Breast epithelium (tissue), 4 donors: ENCODE data around the gene ALX4. TPM values are rescaled to one million over a fixed set of nuclear protein-coding genes. Genes with fewer than 3 reads are reported as not detected.

Experiments used
- DNase-seq, 2 donors: peaks; one replicate each; pipeline ENCODE4 v3.0.0-alpha.2; 2019; ENCODE audit warnings: low spot score in 2 of 2
- H3K27ac ChIP-seq, 2 donors: fragments of 200-600 bp; sonication (generic) in 1 of 2; one replicate each; pipeline ENCODE4 v1.5.1; 2016 to 2019; ENCODE audit warnings: mild to moderate bottlenecking in 1 of 2
- H3K27me3 ChIP-seq, 2 donors: fragments of 200-600 bp; sonication (generic) in 1 of 2; one replicate each; pipeline versions ENCODE4 v1.5.1 to v1.6.0; 2017 to 2019; ENCODE audit warnings: control low read depth in 1 of 2, mild to moderate bottlenecking in 1 of 2
- H3K36me3 ChIP-seq: fragments of 200-600 bp; one replicate; pipeline ENCODE4 v1.5.1; 2019
- H3K4me1 ChIP-seq, 2 donors: fragments of 200-600 bp; sonication (generic); one replicate each; pipeline ENCODE4 v1.5.1; 2016 to 2019; ENCODE audit warnings: control low read depth in 1 of 2
- H3K4me3 ChIP-seq, 3 donors: fragments of 200-600 bp; sonication (generic); 1 replicate in 2 of 3; 2 replicates in 1 of 3; pipeline ENCODE4 v1.5.1; 2016 to 2019; ENCODE audit warnings: mild to moderate bottlenecking in 3 of 3, moderate library complexity in 2 of 3
- H3K9me3 ChIP-seq, 2 donors: fragments of 200-600 bp; sonication (generic) in 1 of 2; one replicate each; pipeline ENCODE4 v1.5.1; 2016 to 2019; ENCODE audit warnings: control low read depth in 1 of 2
- POLR2A ChIP-seq: fragments of 450-650 bp; IDR thresholded peaks from one replicate; pipeline ENCODE4 v1.6.1; 2016; ENCODE audit warnings: antibody characterized with exemption, mild to moderate bottlenecking, moderate library complexity
- POLR2AphosphoS5 ChIP-seq, 3 donors: sonication (generic); formaldehyde crosslinking; IDR thresholded peaks; one replicate each; pipeline ENCODE4 v1.6.1; 2017; ENCODE audit warnings: antibody characterized with exemption in 3 of 3
- intact Hi-C: fragments of 100-400 bp; cut with DNase I; formaldehyde crosslinking; loops from one replicate; pipeline ENCODE4 v1.15.1; 2023; ENCODE audit warnings: low total_unique reads
- total RNA-seq, 3 donors: library from RNA; depleted of rRNA; stranded (reverse); fragments of >200 nt; gene quantifications; one replicate each; pipeline ENCODE4 v1.1.0, GENCODE V29; 2016
- TF ChIP-seq, protein P1 (sequence below), 3 donors: fragments of 450-650 bp; IDR thresholded peaks; one replicate each; pipeline ENCODE4 v1.5.1; 2016 to 2017; ENCODE audit warnings: antibody characterized with exemption in 3 of 3, mild to moderate bottlenecking in 3 of 3, moderate library complexity in 3 of 3

The ALX4 gene
- total RNA-seq, 3 donors from 2014 or later = under 0.01 to 5.2 (median 1.9) TPM

DNA sequence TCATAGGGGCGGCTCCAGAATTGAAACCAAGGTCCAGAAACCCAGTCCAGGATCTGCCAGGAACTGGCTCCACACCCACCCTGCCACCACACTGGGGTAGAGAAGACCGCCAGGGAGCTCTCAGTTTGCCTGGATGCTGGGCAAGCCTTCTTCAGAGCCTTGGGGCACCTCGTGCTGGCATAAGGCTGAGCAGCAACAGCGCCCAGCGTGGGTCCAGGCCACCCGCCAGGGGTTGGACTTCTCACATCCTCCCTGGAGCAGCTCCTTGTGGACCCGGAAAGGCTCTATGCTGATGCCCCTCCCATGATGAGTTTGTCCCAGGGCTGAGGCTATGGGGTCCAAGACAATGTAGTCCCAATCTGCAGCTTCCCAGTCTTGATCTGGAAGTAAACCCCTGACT is 29.7 kb downstream of the ALX4 start:
- TF ChIP-seq POLR2AphosphoS5 (IDR thresholded peaks at IDR 0.05) (no peak), POLR2A (no peak)
- TF ChIP-seq, protein P1, sequence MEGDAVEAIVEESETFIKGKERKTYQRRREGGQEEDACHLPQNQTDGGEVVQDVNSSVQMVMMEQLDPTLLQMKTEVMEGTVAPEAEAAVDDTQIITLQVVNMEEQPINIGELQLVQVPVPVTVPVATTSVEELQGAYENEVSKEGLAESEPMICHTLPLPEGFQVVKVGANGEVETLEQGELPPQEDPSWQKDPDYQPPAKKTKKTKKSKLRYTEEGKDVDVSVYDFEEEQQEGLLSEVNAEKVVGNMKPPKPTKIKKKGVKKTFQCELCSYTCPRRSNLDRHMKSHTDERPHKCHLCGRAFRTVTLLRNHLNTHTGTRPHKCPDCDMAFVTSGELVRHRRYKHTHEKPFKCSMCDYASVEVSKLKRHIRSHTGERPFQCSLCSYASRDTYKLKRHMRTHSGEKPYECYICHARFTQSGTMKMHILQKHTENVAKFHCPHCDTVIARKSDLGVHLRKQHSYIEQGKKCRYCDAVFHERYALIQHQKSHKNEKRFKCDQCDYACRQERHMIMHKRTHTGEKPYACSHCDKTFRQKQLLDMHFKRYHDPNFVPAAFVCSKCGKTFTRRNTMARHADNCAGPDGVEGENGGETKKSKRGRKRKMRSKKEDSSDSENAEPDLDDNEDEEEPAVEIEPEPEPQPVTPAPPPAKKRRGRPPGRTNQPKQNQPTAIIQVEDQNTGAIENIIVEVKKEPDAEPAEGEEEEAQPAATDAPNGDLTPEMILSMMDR (IDR thresholded peaks at IDR 0.05) = no peak
- no peak overlapping the region for H3K4me3 ChIP-seq
- intact Hi-C loops = loop anchor here (10.0 kb wide), 1 partner anchor 255 kb away; no protein-coding TSS in a partner anchor

DNA sequence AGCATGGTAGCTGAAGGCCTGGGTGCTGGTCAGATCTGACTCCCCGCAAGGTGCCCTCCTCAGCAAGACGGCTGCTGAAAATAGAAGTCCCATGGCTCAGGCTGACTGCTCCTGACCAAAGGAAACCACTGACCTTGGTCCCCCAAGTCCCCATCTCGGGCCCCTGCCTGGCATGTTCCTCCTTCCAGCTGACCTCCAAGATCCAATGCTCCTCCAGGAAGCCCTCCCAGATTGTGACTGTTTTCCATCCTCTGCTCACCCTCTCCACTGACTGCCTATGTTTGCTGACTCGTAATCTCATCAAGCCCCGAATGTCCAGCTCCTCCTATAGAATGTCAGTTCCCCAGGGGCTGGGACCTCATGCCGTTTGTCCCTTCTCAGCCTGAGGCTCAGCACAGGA is 30.5 kb downstream of the ALX4 start:
- Histone ChIP-seq H3K27ac (peak overlapping the region in 1 of 2 donors; percentile 66), H3K27me3 (no peaks in the 10 kb centered on the region), H3K4me1 (no peaks in the 10 kb centered on the region), H3K36me3 (no peaks in the 10 kb centered on the region), H3K4me3 (no peak overlapping the region), H3K9me3 (no peaks in the 10 kb centered on the region)
- TF ChIP-seq, protein P1 (IDR thresholded peaks at IDR 0.05) = no peak
- TF ChIP-seq POLR2A = no peak
- TF ChIP-seq POLR2AphosphoS5 (IDR thresholded peaks at IDR 0.05) = no peak
- intact Hi-C loops = no loop called here
- DNase-seq = no peak

More for the DNA sequence above, 29.7 kb downstream of the ALX4 start:
- Histone ChIP-seq H3K4me1 (no peaks in the 10 kb centered on the region), H3K27ac (peak overlapping the region in 1 of 2 donors; percentile 19), H3K36me3 (no peaks in the 10 kb centered on the region), H3K9me3 (no peaks in the 10 kb centered on the region), H3K27me3 (no peaks in the 10 kb centered on the region)
- DNase-seq = no peak

DNA sequence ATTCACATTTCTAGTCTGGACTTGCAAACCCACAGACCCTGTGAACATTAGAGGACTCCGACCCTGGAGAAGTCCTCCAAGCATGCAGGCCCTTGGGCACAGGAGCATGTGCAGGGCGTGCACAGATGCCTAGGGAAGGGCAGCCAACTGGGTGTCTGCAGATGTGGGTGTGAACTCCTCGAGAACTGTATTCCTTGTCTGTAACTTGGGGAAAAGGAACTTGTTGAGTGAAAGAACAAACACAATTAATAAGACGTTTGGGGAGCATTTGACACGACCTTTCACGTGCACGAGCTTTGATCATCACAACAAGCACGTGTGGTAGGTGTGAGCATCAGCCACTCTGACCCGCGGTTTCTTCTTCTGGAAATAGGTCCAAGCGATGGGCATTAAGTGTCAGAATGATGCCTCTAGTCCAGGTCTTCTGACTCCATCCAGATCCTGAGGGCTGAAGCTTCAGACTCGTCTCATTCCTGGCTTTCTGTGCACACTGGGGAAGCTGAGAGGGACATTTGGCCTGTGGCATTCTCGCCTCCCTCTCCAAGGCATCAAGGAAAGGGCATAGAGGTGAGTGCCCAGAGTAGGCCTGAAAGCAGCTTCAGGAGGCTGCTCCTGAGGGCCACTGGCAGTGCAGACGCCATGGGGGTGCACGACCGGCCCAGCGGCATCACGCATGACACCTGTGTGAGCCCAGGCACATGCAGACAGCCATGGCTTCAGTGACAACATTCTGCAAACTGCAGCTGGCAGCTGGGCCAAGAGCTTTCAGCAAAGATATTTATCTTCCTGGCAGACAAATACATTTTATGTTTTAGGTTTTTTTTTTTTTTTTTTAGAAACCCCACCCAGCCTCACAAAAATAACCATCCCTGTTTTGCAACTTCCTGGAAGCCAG is 32.5 kb downstream of the ALX4 start:
- Histone ChIP-seq H3K27ac (peak overlapping the region in 1 of 2 donors; percentile 66), H3K4me3 (no peak overlapping the region), H3K27me3 (no peaks in the 10 kb centered on the region), H3K9me3 (no peaks in the 10 kb centered on the region), H3K4me1 (no peaks in the 10 kb centered on the region), H3K36me3 (no peaks in the 10 kb centered on the region)
- TF ChIP-seq, protein P1 (IDR thresholded peaks at IDR 0.05) = no peak
- TF ChIP-seq POLR2A (no peak), POLR2AphosphoS5 (IDR thresholded peaks at IDR 0.05) (no peak)
- DNase-seq = no peak
- intact Hi-C loops = no loop called here

DNA sequence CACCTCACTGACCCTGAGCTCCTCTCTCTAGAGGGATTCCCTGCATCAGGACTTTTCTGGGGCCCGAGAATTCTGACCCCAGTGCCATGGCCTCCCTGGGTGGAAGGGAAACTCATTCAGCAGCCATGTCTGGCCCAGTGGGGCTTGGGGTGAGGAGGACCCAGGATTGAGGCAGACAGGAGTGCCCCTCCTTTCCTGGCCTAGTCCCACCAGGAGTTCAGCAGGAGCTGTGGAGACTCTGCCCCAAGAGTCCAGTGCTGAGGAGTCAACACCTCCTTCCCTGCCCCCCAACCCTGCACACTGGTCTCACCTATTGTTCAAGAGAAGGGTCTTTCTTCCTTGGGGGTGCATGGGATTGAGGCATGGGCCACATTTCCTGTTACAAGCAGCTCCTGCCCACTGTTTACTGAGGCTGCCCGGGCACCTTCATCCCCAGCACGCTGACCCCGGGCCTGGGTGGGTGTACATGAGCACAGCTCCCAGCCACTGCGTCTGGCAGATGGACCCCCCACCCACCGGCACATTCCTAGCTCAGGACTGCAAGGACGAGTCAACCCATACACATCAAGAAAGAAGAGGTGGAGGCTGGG is 33.9 kb downstream of the ALX4 start:
- Histone ChIP-seq H3K4me1 (no peaks in the 10 kb centered on the region), H3K27me3 (no peaks in the 10 kb centered on the region), H3K9me3 (no peaks in the 10 kb centered on the region), H3K27ac (no peak overlapping the region), H3K4me3 (no peak overlapping the region), H3K36me3 (no peaks in the 10 kb centered on the region)
- intact Hi-C loops = no loop called here
- TF ChIP-seq POLR2A = no peak
- DNase-seq = no peak

DNA sequence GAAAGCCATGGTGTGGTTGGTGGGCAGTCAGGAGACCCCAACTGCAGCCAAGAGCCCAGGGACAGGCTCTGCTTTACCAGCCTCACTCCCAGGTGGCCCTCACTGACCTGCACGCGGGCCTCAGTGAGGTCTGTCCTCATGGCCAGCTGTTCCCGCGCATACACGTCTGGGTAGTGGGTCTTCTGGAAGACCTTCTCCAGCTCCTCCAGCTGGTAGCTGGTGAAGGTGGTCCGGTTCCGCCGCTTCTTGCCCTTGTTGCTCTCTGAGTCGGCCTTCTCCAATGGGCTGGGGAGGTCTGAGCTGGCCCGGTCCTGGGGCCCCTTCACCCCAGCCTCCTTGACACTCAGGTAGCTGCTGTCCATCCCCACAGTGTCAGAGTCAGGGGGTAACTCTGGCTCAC is 34.7 kb downstream of the ALX4 start:
- Histone ChIP-seq H3K4me1 (no peaks in the 10 kb centered on the region), H3K9me3 (no peaks in the 10 kb centered on the region), H3K27me3 (no peaks in the 10 kb centered on the region), H3K36me3 (no peaks in the 10 kb centered on the region), H3K27ac (no peak overlapping the region), H3K4me3 (no peak overlapping the region)
- intact Hi-C loops = no loop called here
- DNase-seq = no peak
- TF ChIP-seq, protein P1 (IDR thresholded peaks at IDR 0.05) = no peak
- TF ChIP-seq POLR2AphosphoS5 (IDR thresholded peaks at IDR 0.05) (no peak), POLR2A (no peak)
